Smooth muscle cell of the pulmonary artery (primary cell): Measurements from ENCODE around the gene NOS3. TPM values are rescaled to one million over a fixed set of nuclear protein-coding genes. Genes with fewer than 3 reads are reported as not detected.

Experiments
- total RNA-seq: library from RNA; depleted of rRNA; stranded (reverse); fragments of >200 nt; gene quantifications from 2 replicates; pipeline ENCODE4 v1.2.3, GENCODE V29; 2014

The NOS3 gene
- 0.17 and 0.33 TPM in 2 replicates for total RNA-seq

GRCh38 chr7:150990416-150991186 lies at the start of gene NOS3:
TSS of gene NOS3 (plus strand) at chr7:150991017. CDS start at chr7:150993804, 2,787 bp downstream.

GRCh38 chr7:150978126-150978789 lies 12.6 kb upstream of the NOS3 start, which contains the start of gene KCNH2:
TSS of gene KCNH2 (minus strand) at chr7:150978321. CDS start at chr7:150977913, 408 bp downstream.

GRCh38 chr7:151024435-151025056 lies 33.7 kb downstream of the NOS3 start, which contains the start of gene ATG9B:
TSS of gene ATG9B (minus strand) at chr7:151024494. CDS start at chr7:151024423, 71 bp downstream.

GRCh38 chr7:151028131-151028947 lies 37.5 kb downstream of the NOS3 start, which contains the start of gene ABCB8:
TSS of gene ABCB8 (plus strand) at chr7:151028450. CDS start at chr7:151028516, 66 bp downstream.

GRCh38 chr7:151047976-151048815 lies 57.4 kb downstream of the NOS3 start, which contains the start of gene ASIC3:
TSS of gene ASIC3 (plus strand) at chr7:151048531. CDS start at chr7:151048886, 355 bp downstream.

GRCh38 chr7:151057506-151057988 lies 66.7 kb downstream of the NOS3 start, which contains the start of gene CDK5:
TSS of gene CDK5 (minus strand) at chr7:151057897. CDS start at chr7:151057848, 49 bp downstream.

GRCh38 chr7:151059367-151060112 lies 68.7 kb downstream of the NOS3 start, which contains the start of gene SLC4A2:
TSS of gene SLC4A2 (plus strand) at chr7:151059589. CDS start at chr7:151061988, 2,399 bp downstream.

Other genes with a start within 250 kb of the NOS3 start
- not detected in 2 replicates for gene TMEM176B, start 190.7 kb upstream of the NOS3 start, total RNA-seq
- gene TMEM176A, start 190.2 kb upstream of the NOS3 start, total RNA-seq, result not detected in 2 replicates
- gene AOC1, start 138.5 kb upstream of the NOS3 start, total RNA-seq, result not detected in 2 replicates
- 0.13 and 0.79 TPM in 2 replicates for gene KCNH2, start 12.7 kb upstream of the NOS3 start, total RNA-seq
- 0.98 and 1.2 TPM in 2 replicates for gene ATG9B, start 33.5 kb downstream of the NOS3 start, total RNA-seq
- gene ABCB8, start 37.4 kb downstream of the NOS3 start, total RNA-seq, result 34.2 and 37.6 TPM in 2 replicates
- gene ASIC3, start 57.5 kb downstream of the NOS3 start, total RNA-seq, result 0.26 TPM in 2 replicates
- gene CDK5, start 66.9 kb downstream of the NOS3 start, total RNA-seq, result 17.9 and 18.8 TPM in 2 replicates
- 88.2 and 137 TPM in 2 replicates for gene SLC4A2, start 68.6 kb downstream of the NOS3 start, total RNA-seq
- gene FASTK, start 89.8 kb downstream of the NOS3 start, total RNA-seq, result 75.0 and 92.8 TPM in 2 replicates
- gene TMUB1, start 92.5 kb downstream of the NOS3 start, total RNA-seq, result 25.5 and 26.2 TPM in 2 replicates
- gene AGAP3, start 95.5 kb downstream of the NOS3 start, total RNA-seq, result 31.9 and 61.6 TPM in 2 replicates
- not detected in 2 replicates for gene GBX1, start 176.7 kb downstream of the NOS3 start, total RNA-seq
- not detected in 2 replicates for gene ASB10, start 196.2 kb downstream of the NOS3 start, total RNA-seq
- gene H2BK1, start 219.5 kb downstream of the NOS3 start, total RNA-seq, result not detected in 2 replicates
- gene ABCF2, start 236.2 kb downstream of the NOS3 start, total RNA-seq, result 40.4 and 54.2 TPM in 2 replicates
- gene CHPF2, start 241.5 kb downstream of the NOS3 start, total RNA-seq, result 123 and 204 TPM in 2 replicates